Muscle of leg (tissue), 11 donors: ENCODE results near the gene TPX2. TPM values are rescaled to one million over a fixed set of nuclear protein-coding genes. Genes with fewer than 3 reads are reported as not detected.

Experiments used
- DNase-seq: peaks from one replicate; pipeline ENCODE4 v3.0.0; 2013
- H3K27ac ChIP-seq: one replicate; pipeline ENCODE4 v1.5.1; 2013; ENCODE audit warnings: mild to moderate bottlenecking, low read length, control low read depth
- H3K27me3 ChIP-seq: one replicate; pipeline ENCODE4 v1.6.1; 2013; ENCODE audit warnings: low read length; ENCODE audit not compliant: control insufficient read depth, insufficient read depth
- H3K36me3 ChIP-seq: one replicate; pipeline ENCODE4 v1.6.1; 2013; ENCODE audit warnings: low read length; ENCODE audit not compliant: control insufficient read depth, insufficient read depth
- H3K4me1 ChIP-seq: one replicate; pipeline ENCODE4 v1.6.1; 2013; ENCODE audit warnings: low read length; ENCODE audit not compliant: control insufficient read depth, insufficient read depth
- H3K4me3 ChIP-seq: one replicate; pipeline ENCODE4 v1.5.1; 2013; ENCODE audit warnings: low read length, control low read depth
- H3K9me3 ChIP-seq: replicated peaks from 2 replicates; pipeline ENCODE4 v1.6.1; 2013; ENCODE audit warnings: low read depth, low read length; ENCODE audit not compliant: control insufficient read depth
- WGBS: methylation state at CpG from one replicate; pipeline ENCODE4 v1.1.5; 2013; ENCODE audit warnings: missing lambda C conversion rate; ENCODE audit not compliant: insufficient coverage; 5-methylcytosine and 5-hydroxymethylcytosine counted together
- polyA plus RNA-seq, 8 donors: library from polyadenylated mRNA; unstranded; fragments of 120-200 nt; gene quantifications; one replicate each; pipeline versions ENCODE4 v1.2.1 to v1.2.3, GENCODE V29; 2013; ENCODE audit warnings: inconsistent platforms in 1 of 8, low replicate concordance in 1 of 8; ENCODE audit not compliant: insufficient read length in 8 of 8, insufficient read depth in 1 of 8
- total RNA-seq: library from RNA; stranded (reverse); fragments of 120-200 nt; gene quantifications from one replicate; pipeline ENCODE4 v1.2.4, GENCODE V29; 2013

The TPX2 gene
- total and polyA plus RNA-seq, 9 donors: 21.4 to 42.7 (median 27.9) TPM

DNA sequence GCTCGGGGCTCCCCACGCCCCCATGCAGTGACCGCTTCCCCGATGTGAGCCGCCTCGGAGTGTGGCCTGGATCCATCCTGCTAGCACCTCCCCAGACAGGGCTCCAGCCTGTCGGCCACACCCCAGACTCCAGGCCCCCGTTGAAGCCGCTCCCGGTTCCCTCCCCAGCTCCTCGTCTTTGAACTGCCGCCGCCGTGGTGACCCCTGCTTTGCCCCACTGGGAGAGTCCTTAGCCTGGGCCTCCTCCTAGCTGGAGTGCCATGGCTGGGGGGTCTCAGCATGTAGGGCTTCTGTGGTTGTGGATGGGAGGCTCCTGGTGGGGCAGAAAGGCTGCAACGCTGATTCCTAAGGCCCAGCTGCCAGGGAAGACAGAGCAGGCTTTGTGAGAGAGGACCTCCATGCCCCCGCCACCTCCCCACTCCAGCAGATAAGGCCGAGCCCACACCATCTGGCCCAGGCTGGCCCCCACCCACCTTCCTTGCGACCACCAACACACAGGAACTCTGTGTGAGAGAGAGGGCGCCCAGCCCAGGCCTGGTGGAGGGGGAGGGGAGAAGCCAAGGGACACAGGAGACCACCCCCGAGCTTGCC is 94.9 kb downstream of the TPX2 start:
- H3K36me3 ChIP-seq: peaks cover 22% of the 10 kb centered on the region
- H3K9me3 ChIP-seq: no peaks in the 10 kb centered on the region
- peaks cover 48% of the 10 kb centered on the region for H3K4me1 ChIP-seq
- no peaks in the 10 kb centered on the region for H3K27me3 ChIP-seq
- peak overlapping the region; percentile 42 for H3K27ac ChIP-seq
- no peak overlapping the region for H3K4me3 ChIP-seq
- no peak for DNase-seq
- 31% methylated on average over 14 of the region's 20 CpGs for WGBS

DNA sequence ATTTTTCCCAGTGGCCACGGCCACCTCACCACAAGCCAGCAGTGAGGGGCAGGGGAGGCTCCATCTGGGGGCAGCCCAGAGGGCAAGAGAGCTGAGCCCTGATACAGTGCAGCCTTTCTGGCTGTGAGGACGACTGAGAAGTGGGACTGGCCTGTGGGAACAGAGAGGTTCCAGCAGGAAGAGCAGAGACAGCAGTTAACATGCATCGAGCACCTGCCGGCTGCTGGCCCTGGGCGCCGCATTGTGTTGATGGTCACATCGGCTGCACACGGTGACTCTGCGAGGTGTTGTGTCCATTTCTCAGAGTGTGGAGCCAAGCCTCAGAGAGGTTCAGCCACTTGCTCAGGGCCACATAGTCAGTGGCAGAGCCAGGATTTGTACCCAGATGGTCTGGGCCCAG is 96.5 kb downstream of the TPX2 start:
- H3K9me3 ChIP-seq: no peaks in the 10 kb centered on the region
- H3K36me3 ChIP-seq: peaks cover 13% of the 10 kb centered on the region
- no peak for DNase-seq
- H3K4me3 ChIP-seq: no peak overlapping the region
- no peaks in the 10 kb centered on the region for H3K27me3 ChIP-seq
- WGBS: 55% methylated on average over 9 of the region's 9 CpGs
- H3K4me1 ChIP-seq: peaks cover 52% of the 10 kb centered on the region
- peak overlapping the region; percentile 18 for H3K27ac ChIP-seq

DNA sequence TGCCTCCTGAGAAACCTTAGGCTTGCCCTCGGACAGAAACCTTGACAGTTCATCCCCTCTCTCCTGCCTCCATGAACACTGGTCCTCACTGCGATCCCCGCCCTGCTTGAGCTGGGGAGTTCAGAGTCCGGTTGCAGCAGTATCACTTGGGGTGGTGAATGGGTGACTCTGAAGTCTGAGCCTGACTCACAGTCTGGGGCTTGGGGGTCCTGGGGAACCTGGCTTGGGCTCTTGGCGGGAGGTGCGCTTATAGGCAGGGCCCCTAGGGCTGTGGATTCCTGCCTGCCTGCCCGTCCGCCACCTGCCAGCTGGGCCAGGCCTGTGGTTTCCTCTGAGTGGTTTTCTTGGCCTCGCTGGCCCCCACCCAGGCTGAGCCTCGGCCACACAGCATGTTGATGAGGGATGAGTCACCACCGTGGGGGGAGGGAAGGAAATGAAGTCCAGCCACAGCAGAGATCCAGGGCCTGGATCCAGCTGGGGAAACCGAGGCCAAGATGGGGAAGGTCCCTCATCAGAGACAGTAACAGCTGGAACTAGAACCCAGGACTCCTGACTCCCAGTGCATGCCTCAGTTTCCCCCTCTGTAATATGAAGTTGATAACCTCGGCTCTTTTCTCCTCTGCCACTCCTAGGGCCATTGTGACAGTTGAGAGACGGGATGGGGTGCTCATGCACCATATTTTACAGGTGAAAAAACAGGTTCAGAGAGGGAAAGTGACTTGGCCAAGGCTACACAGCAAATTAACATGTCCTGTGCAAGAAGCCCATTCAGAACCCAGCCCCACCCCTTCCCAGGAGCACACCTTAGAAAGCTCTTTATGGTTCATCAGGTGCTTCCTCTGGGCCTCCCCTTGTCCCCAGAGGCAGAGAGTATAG is 97.1 kb downstream of the TPX2 start:
- no peaks in the 10 kb centered on the region for H3K9me3 ChIP-seq
- peak; percentile 87 for DNase-seq
- no peaks in the 10 kb centered on the region for H3K27me3 ChIP-seq
- 9% methylated on average over 7 of the region's 14 CpGs for WGBS
- H3K27ac ChIP-seq: peak overlapping the region; percentile 48
- peaks cover 12% of the 10 kb centered on the region for H3K36me3 ChIP-seq
- peaks cover 58% of the 10 kb centered on the region for H3K4me1 ChIP-seq
- no peak overlapping the region for H3K4me3 ChIP-seq

DNA sequence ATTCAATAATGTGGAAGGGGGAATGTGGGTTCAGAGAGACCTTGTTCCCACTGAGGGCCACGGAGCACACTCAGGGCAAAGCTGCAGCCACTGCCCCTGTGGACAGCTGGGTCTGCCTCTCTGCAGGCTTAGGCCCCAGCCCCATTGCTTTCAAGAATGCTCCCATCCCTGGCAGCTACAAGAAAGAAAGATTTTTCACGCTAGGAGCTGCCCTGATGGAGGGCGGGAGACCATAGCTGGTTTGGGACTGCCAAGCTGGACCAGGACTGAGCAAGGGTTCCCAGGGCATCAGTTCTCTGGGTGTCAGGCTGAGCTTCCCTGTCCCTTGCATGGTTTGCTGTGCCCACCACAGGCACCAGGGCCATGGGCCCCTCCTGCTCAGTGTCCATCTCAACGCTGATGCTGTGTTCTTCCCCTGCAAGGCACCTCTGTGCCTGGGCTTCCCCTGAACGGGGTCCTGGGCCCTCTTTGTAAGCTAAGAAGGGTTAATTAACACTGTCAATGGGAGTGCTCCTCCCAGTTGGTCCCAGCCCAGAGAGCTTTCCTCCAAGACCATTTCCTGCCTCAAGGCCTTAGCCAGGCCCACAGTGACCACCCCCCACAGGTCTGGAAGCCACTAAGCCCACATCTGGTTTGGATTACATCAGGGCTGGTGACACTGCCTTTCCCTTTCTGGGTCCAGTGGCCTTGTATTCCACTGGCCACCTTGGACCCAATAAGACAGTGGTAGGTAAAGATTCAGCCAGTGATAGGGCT is 97.9 kb downstream of the TPX2 start:
- Histone ChIP-seq H3K27ac (peak overlapping the region; percentile 48), H3K4me1 (peaks cover 65% of the 10 kb centered on the region), H3K9me3 (no peaks in the 10 kb centered on the region), H3K4me3 (no peak overlapping the region), H3K36me3 (peaks cover 7% of the 10 kb centered on the region), H3K27me3 (no peaks in the 10 kb centered on the region)
- WGBS: 71% methylated on average over 3 of the region's 5 CpGs
- peak; percentile 74 for DNase-seq

DNA sequence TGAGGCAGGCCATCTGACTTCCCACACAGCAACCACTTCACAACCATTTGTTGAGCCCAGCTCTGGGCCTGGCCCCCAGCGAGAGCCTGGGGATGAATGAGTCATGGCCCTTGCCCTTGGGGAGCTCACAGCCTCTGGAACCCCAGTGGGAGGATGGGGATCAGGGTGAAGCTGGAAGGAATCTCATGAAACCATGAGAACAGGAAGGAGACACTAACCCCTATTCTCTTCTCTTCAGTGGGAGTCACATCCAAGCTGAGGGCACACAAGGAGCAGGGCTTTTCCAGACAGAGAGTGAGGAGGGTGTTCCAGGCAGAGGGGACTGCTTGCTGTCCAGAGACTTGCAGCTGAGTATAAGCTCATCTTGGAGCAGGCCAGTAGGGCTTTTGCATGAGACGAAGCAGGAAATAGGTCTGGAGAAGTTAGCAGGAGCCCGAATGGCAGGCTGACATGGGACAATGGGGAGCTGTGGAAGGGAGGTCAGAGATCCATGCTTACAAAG is 98.9 kb downstream of the TPX2 start:
- DNase-seq: peak; percentile 68
- peaks cover 75% of the 10 kb centered on the region for H3K4me1 ChIP-seq
- 24% methylated on average over 2 of the region's 3 CpGs for WGBS
- peaks cover 7% of the 10 kb centered on the region for H3K36me3 ChIP-seq
- H3K27me3 ChIP-seq: no peaks in the 10 kb centered on the region
- no peaks in the 10 kb centered on the region for H3K9me3 ChIP-seq
- H3K27ac ChIP-seq: peak overlapping the region; percentile 48
- no peak overlapping the region for H3K4me3 ChIP-seq

DNA sequence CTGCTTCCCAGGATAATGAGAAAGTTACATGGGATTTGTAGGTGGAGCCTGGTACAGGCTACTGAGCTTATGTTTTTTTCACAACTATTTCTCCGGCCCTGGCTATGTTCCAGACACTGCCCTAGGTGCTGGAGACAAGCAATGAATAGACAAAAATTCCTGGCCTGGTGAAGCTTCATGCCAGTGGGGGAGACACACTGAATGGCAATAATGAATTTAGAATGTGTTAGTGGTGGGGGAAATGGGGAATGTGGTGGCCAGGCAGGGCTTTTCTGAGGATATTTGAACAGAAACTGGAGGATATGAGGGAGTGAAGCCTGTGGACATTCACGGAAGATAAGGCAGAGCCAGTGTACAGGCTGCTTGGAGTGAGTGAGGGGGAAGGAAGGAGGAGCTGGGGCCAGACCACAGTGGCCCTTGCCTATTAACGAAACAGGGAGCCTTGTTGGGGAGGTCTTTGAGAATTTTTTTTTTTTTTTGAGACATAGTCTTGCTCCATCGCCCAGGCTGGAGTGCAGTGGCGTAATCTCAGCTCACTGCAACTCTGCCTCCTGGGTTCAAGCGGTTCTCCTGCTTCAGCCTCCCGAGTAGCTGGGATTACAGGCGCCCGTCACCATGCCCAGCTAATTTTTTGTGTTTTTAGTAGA is 99.7 kb downstream of the TPX2 start:
- no peak for DNase-seq
- Histone ChIP-seq H3K27me3 (no peaks in the 10 kb centered on the region), H3K4me3 (no peak overlapping the region), H3K27ac (peak overlapping the region; percentile 48), H3K36me3 (peaks cover 4% of the 10 kb centered on the region), H3K9me3 (no peaks in the 10 kb centered on the region), H3K4me1 (peaks cover 76% of the 10 kb centered on the region)
- WGBS: 74% methylated on average over 3 of the region's 9 CpGs

DNA sequence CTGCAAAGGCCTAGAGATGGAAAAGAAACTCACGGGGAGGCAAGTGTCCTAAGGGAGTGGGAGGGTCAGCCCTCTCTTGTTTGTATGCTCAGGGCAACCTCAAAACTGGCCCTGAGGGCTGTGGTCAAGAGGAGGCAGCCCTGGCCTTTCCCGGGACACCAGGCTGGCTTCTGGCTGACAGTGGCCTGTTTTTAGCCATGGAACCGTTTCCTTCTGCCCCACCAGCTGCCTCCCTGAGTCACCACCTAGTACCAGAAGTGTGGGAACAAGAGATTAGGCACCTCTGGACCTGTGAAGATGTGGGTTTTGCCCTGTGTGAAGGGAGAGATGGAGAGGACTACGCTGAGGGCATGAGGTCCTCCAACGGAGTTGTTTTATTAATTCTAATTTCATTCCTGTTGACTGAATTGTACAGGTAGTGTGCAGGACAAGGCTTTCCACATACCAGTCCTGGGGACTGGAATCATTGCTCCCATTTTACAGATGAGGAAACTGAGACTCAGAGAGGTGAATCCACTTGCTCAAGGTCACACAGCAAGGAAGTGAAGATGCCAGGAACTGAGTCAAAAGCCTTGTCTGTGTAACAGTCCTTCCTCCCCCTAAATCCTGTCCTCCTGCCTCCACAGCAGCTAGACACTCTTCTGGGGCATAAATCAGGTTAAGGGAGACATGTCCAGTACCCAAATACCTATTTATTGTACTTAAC is 100.8 kb downstream of the TPX2 start:
- DNase-seq: no peak
- Histone ChIP-seq H3K4me3 (no peak overlapping the region), H3K4me1 (peaks cover 67% of the 10 kb centered on the region), H3K27me3 (no peaks in the 10 kb centered on the region), H3K9me3 (no peaks in the 10 kb centered on the region), H3K36me3 (no peaks in the 10 kb centered on the region), H3K27ac (no peak overlapping the region)
- 14% methylated on average over 1 of the region's 5 CpGs for WGBS

DNA sequence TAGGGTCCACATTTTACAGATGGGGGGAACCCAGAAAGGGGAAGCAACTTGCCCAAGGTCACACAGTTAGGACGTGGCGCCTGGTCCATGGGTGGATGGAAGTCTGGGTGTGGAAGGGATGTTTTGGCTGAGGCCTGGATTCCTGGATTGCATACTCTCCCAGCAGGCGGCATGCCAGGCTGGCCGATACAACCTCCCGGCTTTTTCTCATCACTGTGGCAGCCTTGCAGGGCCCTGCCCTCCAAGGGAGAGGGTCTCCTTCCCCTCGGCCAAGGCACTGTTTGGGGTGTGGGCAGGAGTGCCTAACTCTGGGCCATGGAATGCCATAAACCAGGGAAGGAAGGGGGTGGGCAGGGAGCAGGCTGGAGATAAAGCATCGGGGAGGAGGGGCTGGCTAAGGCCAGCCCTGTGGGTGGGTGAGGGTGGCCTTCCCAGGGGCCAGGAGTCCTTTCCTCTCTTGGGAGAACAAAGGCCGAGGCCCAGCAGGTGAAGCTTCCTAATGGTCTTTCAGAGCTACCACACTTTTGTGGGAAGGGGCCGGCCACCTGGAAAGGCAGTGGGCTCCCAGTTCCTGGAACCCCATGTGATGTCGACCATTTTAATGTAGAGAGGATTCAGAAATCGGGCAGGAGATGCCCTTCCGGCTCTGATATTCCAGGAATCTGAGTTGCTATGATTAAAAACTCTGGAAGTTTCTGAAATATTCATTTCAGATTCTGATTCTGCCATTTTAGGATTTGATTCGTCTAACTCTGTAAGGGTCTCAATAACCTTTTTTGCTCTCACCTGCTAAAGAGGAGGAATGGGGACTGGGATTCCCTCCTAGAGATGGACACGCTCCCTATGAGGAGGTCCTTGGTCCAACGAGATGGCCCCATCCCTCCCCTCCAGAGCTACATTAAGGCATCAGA is 102.1 kb downstream of the TPX2 start:
- WGBS: 56% methylated on average over 5 of the region's 15 CpGs
- no peaks in the 10 kb centered on the region for H3K9me3 ChIP-seq
- H3K4me3 ChIP-seq: no peak overlapping the region
- H3K4me1 ChIP-seq: peaks cover 65% of the 10 kb centered on the region
- H3K27ac ChIP-seq: peak overlapping the region; percentile 31
- DNase-seq: no peak
- no peaks in the 10 kb centered on the region for H3K27me3 ChIP-seq
- H3K36me3 ChIP-seq: no peaks in the 10 kb centered on the region

DNA sequence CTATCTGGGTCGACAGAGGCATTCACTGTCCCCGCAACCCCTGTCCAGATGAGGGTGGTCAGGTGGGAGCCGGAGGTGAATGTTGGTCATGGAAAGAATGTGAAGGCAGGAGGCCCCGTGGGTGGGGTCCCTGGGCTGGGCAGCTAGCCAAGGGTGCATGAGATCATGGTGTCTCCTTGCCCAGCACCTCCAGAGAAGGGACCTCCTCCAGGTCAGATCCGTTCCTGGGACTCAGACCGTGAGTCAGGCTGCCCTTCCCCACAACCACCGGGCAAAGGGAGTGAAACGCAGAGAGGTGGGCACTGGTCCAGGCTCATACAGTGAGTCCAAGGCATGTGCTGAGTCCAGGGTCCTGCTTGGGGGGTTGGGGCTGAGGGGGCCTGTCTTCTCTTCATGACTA is 102.8 kb downstream of the TPX2 start:
- Histone ChIP-seq H3K9me3 (no peaks in the 10 kb centered on the region), H3K27me3 (no peaks in the 10 kb centered on the region), H3K4me1 (peaks cover 60% of the 10 kb centered on the region), H3K36me3 (no peaks in the 10 kb centered on the region), H3K27ac (peak overlapping the region; percentile 31), H3K4me3 (no peak overlapping the region)
- WGBS: 37% methylated on average over 3 of the region's 8 CpGs
- peak; percentile 50 for DNase-seq
